ENCODE measurements around the gene CSNK1E.

- TF ChIP-seq EZH2 (IDR thresholded peaks at IDR 0.05; ENCODE audit: borderline replicate concordance, low read depth, low read length, poor library complexity, severe bottlenecking): no peak
- TF ChIP-seq, protein P1, sequence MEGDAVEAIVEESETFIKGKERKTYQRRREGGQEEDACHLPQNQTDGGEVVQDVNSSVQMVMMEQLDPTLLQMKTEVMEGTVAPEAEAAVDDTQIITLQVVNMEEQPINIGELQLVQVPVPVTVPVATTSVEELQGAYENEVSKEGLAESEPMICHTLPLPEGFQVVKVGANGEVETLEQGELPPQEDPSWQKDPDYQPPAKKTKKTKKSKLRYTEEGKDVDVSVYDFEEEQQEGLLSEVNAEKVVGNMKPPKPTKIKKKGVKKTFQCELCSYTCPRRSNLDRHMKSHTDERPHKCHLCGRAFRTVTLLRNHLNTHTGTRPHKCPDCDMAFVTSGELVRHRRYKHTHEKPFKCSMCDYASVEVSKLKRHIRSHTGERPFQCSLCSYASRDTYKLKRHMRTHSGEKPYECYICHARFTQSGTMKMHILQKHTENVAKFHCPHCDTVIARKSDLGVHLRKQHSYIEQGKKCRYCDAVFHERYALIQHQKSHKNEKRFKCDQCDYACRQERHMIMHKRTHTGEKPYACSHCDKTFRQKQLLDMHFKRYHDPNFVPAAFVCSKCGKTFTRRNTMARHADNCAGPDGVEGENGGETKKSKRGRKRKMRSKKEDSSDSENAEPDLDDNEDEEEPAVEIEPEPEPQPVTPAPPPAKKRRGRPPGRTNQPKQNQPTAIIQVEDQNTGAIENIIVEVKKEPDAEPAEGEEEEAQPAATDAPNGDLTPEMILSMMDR (conservative IDR thresholded peaks at IDR 0.05; ENCODE audit: low read depth, low read length): no peak
These were observed 21.4 kb downstream of the CSNK1E start for GRCh38 chr22:38295863-38296262.
